DND-41 (cell line): ENCODE data around the gene MED23.

Experiments
- ATAC-seq: fragments of 200-7000 bp; cut with Tn5 transposase; 3 replicates; pipeline ENCODE4 v1.9.1; 2021; ENCODE audit warnings: low read depth; ENCODE audit not compliant: insufficient read depth
- DNase-seq: peaks from one replicate; pipeline ENCODE4 v3.0.0-alpha.2; 2020
- H2AFZ ChIP-seq: 2 replicates; pipeline ENCODE4 v1.6.0; 2012; ENCODE audit warnings: low read depth, low read length
- H3K27ac ChIP-seq: 2 replicates; pipeline ENCODE4 v1.5.1; 2012; ENCODE audit warnings: low read length, inconsistent platforms
- H3K27me3 ChIP-seq: fragments of 200-600 bp; sonication (generic); 2 replicates; pipeline ENCODE4 v1.6.0; 2012; ENCODE audit warnings: low read length, mild to moderate bottlenecking, inconsistent platforms; ENCODE audit not compliant: insufficient read depth, poor library complexity
- H3K36me3 ChIP-seq: 2 replicates; pipeline ENCODE4 v1.5.1; 2012; ENCODE audit warnings: low read length, inconsistent platforms; ENCODE audit not compliant: insufficient read depth
- H3K4me1 ChIP-seq: 2 replicates; pipeline ENCODE4 v1.5.1; 2012; ENCODE audit warnings: mild to moderate bottlenecking, low read length; ENCODE audit not compliant: insufficient read depth
- H3K4me2 ChIP-seq: 2 replicates; pipeline ENCODE4 v1.6.0; 2012; ENCODE audit warnings: mild to moderate bottlenecking, moderate library complexity, low read length, inconsistent platforms; ENCODE audit not compliant: insufficient read depth
- H3K4me3 ChIP-seq, 2 experiments: fragments of 200-600 bp in 1 of 2; shearing (Covaris generic) in 1 of 2; 2 replicates each; pipeline ENCODE4 v1.5.1; 2012 to 2016; ENCODE audit warnings: inconsistent platforms in 2 of 2, low read length in 2 of 2, mild to moderate bottlenecking in 2 of 2, low read depth in 1 of 2, moderate library complexity in 1 of 2
- H3K79me2 ChIP-seq: 2 replicates; pipeline ENCODE4 v1.6.0; 2012; ENCODE audit warnings: low read length, inconsistent platforms; ENCODE audit not compliant: insufficient read depth
- H3K9ac ChIP-seq: 2 replicates; pipeline ENCODE4 v1.6.0; 2012; ENCODE audit warnings: low read depth, mild to moderate bottlenecking, inconsistent platforms, low read length, moderate library complexity
- H3K9me3 ChIP-seq: 2 replicates; pipeline ENCODE4 v1.5.1; 2012; ENCODE audit warnings: low read length, moderate library complexity, mild to moderate bottlenecking, inconsistent platforms; ENCODE audit not compliant: insufficient read depth, severe bottlenecking
- H4K20me1 ChIP-seq: 2 replicates; pipeline ENCODE4 v1.6.0; 2012; ENCODE audit warnings: low read length; ENCODE audit not compliant: insufficient read depth
- CTCF ChIP-seq: IDR thresholded peaks from 2 replicates; pipeline ENCODE4 v1.5.1; 2012; ENCODE audit warnings: borderline replicate concordance, low read length, moderate library complexity, mild to moderate bottlenecking; ENCODE audit not compliant: poor library complexity, severe bottlenecking; ENCODE audit errors: extremely low read depth
- EZH2 ChIP-seq: IDR thresholded peaks from 3 replicates; pipeline ENCODE4 v1.6.1; 2012; ENCODE audit warnings: borderline replicate concordance, low read depth, mild to moderate bottlenecking, moderate library complexity, low read length, inconsistent platforms; ENCODE audit not compliant: severe bottlenecking

MED23 gene

GRCh38 chr6:131636880-131637792 lies 9.1 kb upstream of the MED23 start, which contains the start of gene ENPP3:
Gene ENPP3 (plus strand): TSS chr6:131637302. CDS start chr6:131637385, 83 bp downstream.
- Histone ChIP-seq H2AFZ (no peak within 1 kb of the TSS; the same call in 1 of the 2 replicates), H3K27ac (no peak within 1 kb of the TSS), H3K4me1 (no peaks in the 10 kb centered on the region), H3K27me3 (peaks cover 10% of the 10 kb centered on the region), H3K9ac (no peak within 1 kb of the TSS), H3K79me2 (no peaks in the 10 kb centered on the region), H4K20me1 (no peaks in the 10 kb centered on the region), H3K4me2 (no peak within 1 kb of the TSS), H3K36me3 (no peaks in the 10 kb centered on the region), H3K4me3 (no peak within 1 kb of the TSS), H3K9me3 (no peaks in the 10 kb centered on the region)
- no peak for ATAC-seq
- TF ChIP-seq CTCF, result no peak
- DNase-seq, result no peak

- Histone ChIP-seq H3K4me2 (no peak overlapping the region), H3K79me2 (no peaks in the 10 kb centered on the region), H3K4me3 (no peak overlapping the region), H3K4me1 (no peaks in the 10 kb centered on the region), H2AFZ (no peak overlapping the region), H3K9ac (no peak overlapping the region), H3K36me3 (no peaks in the 10 kb centered on the region), H3K27me3 (peaks cover 4% of the 10 kb centered on the region), H4K20me1 (no peaks in the 10 kb centered on the region), H3K27ac (no peak overlapping the region), H3K9me3 (no peaks in the 10 kb centered on the region)
- TF ChIP-seq EZH2, result no peak
- no peak for TF ChIP-seq CTCF
- DNase-seq (no peak), ATAC-seq (no peak)
These were observed 7.6 kb upstream of the MED23 start for GRCh38 chr6:131635384-131636340.

- no peak for ATAC-seq
- Histone ChIP-seq H3K4me1 (peaks cover 15% of the 10 kb centered on the region), H3K9me3 (no peaks in the 10 kb centered on the region), H3K36me3 (no peaks in the 10 kb centered on the region), H3K9ac (no peak overlapping the region), H2AFZ (no peak overlapping the region), H3K79me2 (peaks cover 12% of the 10 kb centered on the region), H3K27ac (no peak overlapping the region), H3K4me3 (no peak overlapping the region), H4K20me1 (no peaks in the 10 kb centered on the region), H3K4me2 (no peak overlapping the region), H3K27me3 (peaks cover 4% of the 10 kb centered on the region)
- DNase-seq, result no peak
- TF ChIP-seq CTCF, result no peak
- no peak for TF ChIP-seq EZH2
These were observed 3.7 kb upstream of the MED23 start for GRCh38 chr6:131631625-131632289.
